Germinal center (tissue), 1 donor: ENCODE results near the gene CXorf58.
A peak's percentile ranks its signal among the peaks of the same experiment; 100 is the strongest.
"Not testable (repeated sequence)": the region's sequence is repeated elsewhere in the genome, so short reads cannot be mapped to it uniquely, and the experiment has no call there.

Source experiments
- DNase-seq: peaks from one replicate; pipeline ENCODE4 v3.0.0; 2012; ENCODE audit warnings: mixed read lengths, low spot score

The CXorf58 gene

GRCh38 chrX:23907498-23908218 is at the start of gene CXorf58, which contains the start of gene APOO:
Gene CXorf58 (plus strand): TSS chrX:23908006. CDS start chrX:23910303, 2,297 bp downstream.
Gene APOO (minus strand): TSS chrX:23907938. CDS start chrX:23907702, 236 bp downstream.
- DNase-seq = peak; percentile 89

- not testable (repeated sequence) for DNase-seq
Observed at GRCh38 chrX:23859238-23859637, 48.6 kb upstream of the CXorf58 start.

GRCh38 chrX:23861215-23861896 is 46.5 kb upstream of the CXorf58 start:
- DNase-seq = peak; percentile 18

GRCh38 chrX:23861952-23862351 is 45.9 kb upstream of the CXorf58 start:
- not testable (repeated sequence) for DNase-seq

- DNase-seq = no peak
Observed at GRCh38 chrX:23864742-23865326, 43.0 kb upstream of the CXorf58 start.

DNA sequence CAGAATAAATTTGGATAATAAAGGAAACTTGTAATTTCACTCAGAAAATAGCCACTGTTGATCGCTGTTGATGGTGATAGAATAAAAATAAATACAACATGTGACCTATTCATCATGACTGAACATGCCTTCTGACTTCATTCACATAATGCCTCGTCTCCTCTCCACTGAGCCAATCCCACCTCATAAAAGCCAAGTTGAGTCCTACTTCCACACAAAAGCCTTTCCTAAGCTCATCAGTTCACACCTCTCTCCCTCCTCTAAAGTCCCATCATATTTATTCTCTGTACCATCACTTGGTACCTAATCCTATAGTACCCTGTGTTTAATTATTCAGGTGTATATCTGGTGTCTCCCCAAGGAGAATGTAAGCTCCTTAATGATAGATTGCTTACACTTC is 37.8 kb upstream of the CXorf58 start:
- no peak for DNase-seq

- DNase-seq = no peak
Observed at GRCh38 chrX:23871905-23872546, 35.8 kb upstream of the CXorf58 start.

- DNase-seq = no peak
Observed at GRCh38 chrX:23879380-23880090, 28.3 kb upstream of the CXorf58 start.

DNA sequence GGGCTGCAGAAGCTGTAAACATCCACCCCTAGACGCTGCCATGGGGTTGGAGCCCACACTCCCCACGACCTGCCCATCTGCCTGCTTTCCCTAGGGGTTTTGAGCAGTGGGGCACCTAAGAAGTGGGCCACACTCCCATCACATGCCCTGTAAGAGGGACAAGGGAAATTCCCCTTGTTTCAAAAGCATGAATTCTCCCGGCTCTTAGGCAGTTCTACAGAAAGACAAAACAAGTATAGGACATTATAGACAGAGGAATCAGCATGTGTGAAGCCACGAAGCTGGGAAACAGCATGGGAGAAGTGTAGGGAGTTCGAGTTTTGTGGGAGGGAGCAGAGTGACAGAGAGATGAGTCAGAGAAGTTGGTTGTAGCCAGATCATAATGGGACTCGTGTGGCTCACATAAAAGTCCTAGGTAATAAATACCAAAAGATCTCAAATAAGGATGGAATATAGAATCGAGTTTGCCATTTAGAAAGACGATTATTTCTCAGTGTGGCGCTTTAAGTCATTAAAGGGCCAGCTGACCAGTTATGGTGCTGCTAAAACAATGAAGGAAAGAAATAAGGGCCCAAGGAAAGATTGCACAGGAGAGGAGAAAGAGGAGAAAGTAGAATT is 24.0 kb upstream of the CXorf58 start:
- no peak for DNase-seq

- no peak for DNase-seq
Observed at GRCh38 chrX:23884427-23885024, 23.3 kb upstream of the CXorf58 start.

DNA sequence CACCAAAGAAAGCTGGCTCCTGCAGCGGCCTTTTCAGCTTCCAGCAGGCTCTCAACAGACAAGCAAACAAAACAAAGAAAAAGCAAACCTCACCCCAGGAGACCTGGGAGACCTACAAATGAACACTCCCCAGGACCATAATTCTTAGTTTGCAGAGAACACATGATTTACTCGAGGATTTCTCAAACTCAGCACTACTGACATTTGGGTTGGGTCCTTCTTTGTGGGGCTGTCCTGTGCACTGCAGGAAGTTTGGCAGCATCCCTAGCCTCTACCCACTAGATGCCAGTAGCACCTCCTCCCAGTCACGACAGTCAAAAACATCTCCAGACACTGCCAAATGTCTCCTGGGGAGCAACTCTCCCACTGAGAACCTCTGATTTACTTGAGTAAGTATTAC is 22.0 kb upstream of the CXorf58 start:
- no peak for DNase-seq

DNA sequence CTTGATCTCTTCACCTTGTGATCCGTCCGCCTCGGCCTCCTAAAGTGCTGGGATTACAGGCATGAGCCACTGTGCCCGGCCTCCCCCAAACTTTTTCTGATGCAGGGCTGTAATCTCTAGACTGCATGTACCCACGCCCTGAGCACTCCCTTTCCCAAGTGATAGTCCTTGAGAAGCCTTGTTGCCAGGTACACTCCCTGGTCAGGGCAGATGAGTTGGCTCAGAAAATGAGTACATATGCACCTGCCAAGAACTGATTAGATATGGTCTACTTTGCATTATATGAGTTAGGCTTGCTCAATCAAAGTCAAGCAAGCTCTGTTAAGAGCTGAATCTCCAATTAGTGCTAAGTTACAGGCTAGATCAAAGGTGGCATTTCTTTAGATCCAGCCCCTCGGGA is 20.4 kb upstream of the CXorf58 start:
- no peak for DNase-seq

DNA sequence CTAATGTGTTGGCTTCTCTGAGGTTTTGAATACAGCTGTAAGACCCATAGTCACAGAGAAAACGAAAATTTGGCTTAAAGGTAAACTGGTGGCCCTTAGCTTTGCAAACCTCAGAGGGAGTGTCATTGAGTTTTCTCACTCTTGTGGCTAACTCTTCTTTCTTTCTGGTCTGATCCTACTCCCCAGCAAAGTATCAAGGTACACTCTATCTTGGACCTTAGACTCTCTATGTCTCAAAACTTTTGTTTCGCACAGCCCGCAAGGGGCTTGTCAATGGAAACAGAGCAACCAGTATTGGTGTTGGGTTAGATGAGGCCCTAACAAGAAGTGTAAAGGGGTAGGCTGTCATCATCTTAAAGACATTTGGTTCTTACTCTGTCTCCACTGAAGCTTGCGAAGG is 19.9 kb upstream of the CXorf58 start:
- DNase-seq = no peak

GRCh38 chrX:23888887-23889501 is 18.8 kb upstream of the CXorf58 start:
- no peak for DNase-seq

DNA sequence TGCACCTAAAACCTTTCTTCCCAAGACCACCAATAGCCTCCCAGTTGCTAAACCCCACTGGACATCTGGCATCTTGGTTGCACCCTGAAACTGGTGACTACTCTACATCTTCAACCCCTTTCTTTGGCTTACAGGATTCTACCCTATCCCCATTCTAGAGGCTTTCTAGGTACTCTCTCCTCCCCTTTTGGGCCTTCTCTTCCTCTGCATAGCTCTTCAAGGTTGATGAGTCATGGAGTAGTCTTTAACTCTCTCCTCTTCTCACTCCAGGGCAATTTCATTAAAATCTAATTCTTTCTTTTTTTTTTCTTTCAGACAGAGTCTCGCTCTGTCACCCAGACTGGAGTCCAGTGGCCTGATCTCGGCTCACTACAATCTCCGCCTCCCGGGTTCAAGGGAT is 16.9 kb upstream of the CXorf58 start:
- DNase-seq = no peak

DNA sequence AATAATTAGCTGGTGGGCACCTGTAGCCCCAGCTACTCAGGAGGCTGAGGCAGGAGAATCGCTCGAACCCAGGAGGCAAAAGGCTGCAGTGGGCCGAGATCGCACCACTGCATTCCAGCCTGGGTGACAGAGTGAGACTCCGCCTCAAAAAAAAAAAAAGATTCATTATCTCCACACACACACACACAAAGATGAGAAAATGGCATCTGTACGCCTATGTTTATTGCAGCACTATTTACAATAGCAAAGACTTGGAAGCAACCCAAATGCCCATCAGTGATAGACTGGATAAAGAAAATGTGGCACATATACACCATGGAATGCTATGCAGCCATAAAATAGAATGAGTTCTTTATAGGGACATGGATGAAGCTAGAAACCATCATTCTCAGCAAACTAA is 12.8 kb upstream of the CXorf58 start:
- DNase-seq = not testable (repeated sequence)

DNA sequence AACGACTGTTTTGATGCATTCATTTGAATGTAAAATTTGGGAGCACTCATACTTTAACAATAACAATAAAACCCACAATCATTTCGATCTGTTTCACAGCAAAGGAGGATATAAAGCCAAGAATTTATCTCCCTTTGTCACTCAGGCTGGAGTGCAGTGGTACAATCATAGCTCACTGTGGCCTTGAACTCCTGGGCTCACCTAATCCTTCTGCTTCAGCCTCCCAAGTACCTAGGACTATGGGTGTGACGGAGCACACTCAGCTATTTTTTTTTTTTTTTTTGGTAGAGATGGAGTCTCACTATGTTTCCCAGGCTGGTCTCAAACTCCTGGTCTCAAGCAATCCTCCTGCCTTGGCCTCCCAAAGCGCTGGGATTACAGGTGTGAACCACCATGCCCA is 11.3 kb upstream of the CXorf58 start:
- not testable (repeated sequence) for DNase-seq

GRCh38 chrX:23896981-23897380 is 10.8 kb upstream of the CXorf58 start:
- DNase-seq = no peak

DNA sequence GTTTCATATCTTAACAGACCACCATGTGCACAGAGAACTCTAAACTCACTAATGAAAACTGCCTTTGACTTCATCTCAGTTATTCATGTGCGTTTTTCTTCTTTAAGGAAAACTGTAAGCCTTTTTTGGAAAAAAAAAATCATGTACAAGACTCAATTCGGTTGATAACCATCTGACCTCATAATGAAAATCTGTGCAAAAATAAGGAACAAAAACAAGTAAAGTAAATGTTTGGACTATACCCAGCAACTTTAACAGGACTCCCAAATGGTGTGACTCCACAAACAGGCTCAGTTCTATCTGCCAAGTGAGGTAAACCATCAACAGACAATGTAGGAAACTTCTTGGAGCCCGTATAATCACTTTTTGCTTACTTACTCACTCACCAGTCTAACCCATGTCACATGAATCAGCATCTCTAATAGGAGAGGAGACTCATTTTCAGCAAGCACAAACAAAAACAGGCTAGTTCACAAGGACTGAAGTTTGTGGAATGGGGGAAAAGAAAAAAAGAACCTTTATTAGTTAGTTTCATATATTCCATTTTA is 9.3 kb upstream of the CXorf58 start:
- no peak for DNase-seq

GRCh38 chrX:23900220-23900797 is 7.5 kb upstream of the CXorf58 start:
- no peak for DNase-seq
